ENCODE results near the gene SLC26A3.

SLC26A3 gene

GRCh38 chr7:107818622-107819021 lies 15.6 kb upstream of the SLC26A3 start:
- no peak for DNase-seq (ENCODE audit: extremely low spot score, insufficient read length, low read depth)
- no peak for FAIRE-seq

- FAIRE-seq: no peak
- no peak for DNase-seq (ENCODE audit: extremely low spot score, insufficient read length, low read depth)
Observed at GRCh38 chr7:107816011-107816566, 13.1 kb upstream of the SLC26A3 start.

- DNase-seq (ENCODE audit: extremely low spot score, insufficient read length, low read depth) (no peak), FAIRE-seq (no peak)
Observed at GRCh38 chr7:107815254-107815882, 12.3 kb upstream of the SLC26A3 start.

- FAIRE-seq (no peak), DNase-seq (ENCODE audit: extremely low spot score, insufficient read length, low read depth) (no peak)
Observed at GRCh38 chr7:107813524-107813923, 10.5 kb upstream of the SLC26A3 start.

- FAIRE-seq (no peak), DNase-seq (ENCODE audit: extremely low spot score, insufficient read length, low read depth) (no peak)
Observed at GRCh38 chr7:107811934-107812333, 8.9 kb upstream of the SLC26A3 start.

GRCh38 chr7:107810626-107811025 lies 7.6 kb upstream of the SLC26A3 start:
- FAIRE-seq: no peak
- DNase-seq (ENCODE audit: extremely low spot score, insufficient read length, low read depth): no peak

- FAIRE-seq (no peak), DNase-seq (ENCODE audit: extremely low spot score, insufficient read length, low read depth) (no peak)
Observed at GRCh38 chr7:107809179-107809578, 6.2 kb upstream of the SLC26A3 start.

- no peak for DNase-seq (ENCODE audit: extremely low spot score, insufficient read length, low read depth)
- FAIRE-seq: no peak
Observed at GRCh38 chr7:107799647-107800264, 3.3 kb downstream of the SLC26A3 start.

GRCh38 chr7:107792364-107792763 lies 10.7 kb downstream of the SLC26A3 start:
- no peak for FAIRE-seq
- DNase-seq (ENCODE audit: extremely low spot score, insufficient read length, low read depth): no peak

- FAIRE-seq: no peak
- no peak for DNase-seq (ENCODE audit: extremely low spot score, insufficient read length, low read depth)
Observed at GRCh38 chr7:107789647-107790046, 13.4 kb downstream of the SLC26A3 start.

- DNase-seq (ENCODE audit: extremely low spot score, insufficient read length, low read depth): no peak
- no peak for FAIRE-seq
Observed at GRCh38 chr7:107788662-107789061, 14.4 kb downstream of the SLC26A3 start.

- FAIRE-seq (no peak), DNase-seq (ENCODE audit: extremely low spot score, insufficient read length, low read depth) (no peak)
Observed at GRCh38 chr7:107788216-107788615, 14.8 kb downstream of the SLC26A3 start.

- no peak for DNase-seq (ENCODE audit: extremely low spot score, insufficient read length, low read depth)
- no peak for FAIRE-seq
Observed at GRCh38 chr7:107785926-107786325, 17.1 kb downstream of the SLC26A3 start.

- DNase-seq (ENCODE audit: extremely low spot score, insufficient read length, low read depth) (no peak), FAIRE-seq (no peak)
Observed at GRCh38 chr7:107785170-107785569, 17.9 kb downstream of the SLC26A3 start.

- FAIRE-seq (no peak), DNase-seq (ENCODE audit: extremely low spot score, insufficient read length, low read depth) (no peak)
Observed at GRCh38 chr7:107783648-107784047, 19.4 kb downstream of the SLC26A3 start.

GRCh38 chr7:107782374-107782773 lies 20.6 kb downstream of the SLC26A3 start:
- FAIRE-seq: no peak
- DNase-seq (ENCODE audit: extremely low spot score, insufficient read length, low read depth): no peak

- no peak for FAIRE-seq
- DNase-seq (ENCODE audit: extremely low spot score, insufficient read length, low read depth): no peak
Observed at GRCh38 chr7:107779647-107780099, 23.4 kb downstream of the SLC26A3 start.

GRCh38 chr7:107778283-107778682 lies 24.7 kb downstream of the SLC26A3 start:
- FAIRE-seq (no peak), DNase-seq (ENCODE audit: extremely low spot score, insufficient read length, low read depth) (no peak)

GRCh38 chr7:107777702-107778101 lies 25.3 kb downstream of the SLC26A3 start:
- DNase-seq (ENCODE audit: extremely low spot score, insufficient read length, low read depth) (no peak), FAIRE-seq (no peak)

- DNase-seq (ENCODE audit: extremely low spot score, insufficient read length, low read depth) (no peak), FAIRE-seq (no peak)
Observed at GRCh38 chr7:107773027-107773426, 30.0 kb downstream of the SLC26A3 start.

GRCh38 chr7:107768263-107768662 lies 34.8 kb downstream of the SLC26A3 start:
- FAIRE-seq: no peak
- no peak for DNase-seq (ENCODE audit: extremely low spot score, insufficient read length, low read depth)

- FAIRE-seq: no peak
- DNase-seq (ENCODE audit: extremely low spot score, insufficient read length, low read depth): no peak
Observed at GRCh38 chr7:107767391-107767790, 35.6 kb downstream of the SLC26A3 start.

Data from GM18507 (cell line).